T-helper 1 cell treated with Interleukin-12 subunit alpha and Interleukin-12 subunit beta and Interleukin-4 antibody, amounts not matched to agents 30 μg/mL and 1 μg/mL, for 36 hours (primary cell): ENCODE results near the gene DNAH11.
"Not testable (repeated sequence)": the region's sequence is repeated elsewhere in the genome, so short reads cannot be mapped to it uniquely, and the experiment has no call there.

Experiments
- H3K27ac Mint-ChIP-seq: one replicate; pipeline ENCODE4 v1.8.0; 2021; ENCODE audit warnings: mild to moderate bottlenecking, mixed read lengths
- H3K27me3 Mint-ChIP-seq: one replicate; pipeline ENCODE4 v1.8.0; 2021; ENCODE audit warnings: low read depth, mixed read lengths
- H3K36me3 Mint-ChIP-seq: one replicate; pipeline ENCODE4 v1.8.0; 2021; ENCODE audit warnings: low read depth, mixed read lengths
- H3K4me1 Mint-ChIP-seq: one replicate; pipeline ENCODE4 v1.8.0; 2021; ENCODE audit warnings: low read depth, mixed read lengths
- H3K4me3 Mint-ChIP-seq: one replicate; pipeline ENCODE4 v1.8.0; 2021; ENCODE audit warnings: mild to moderate bottlenecking, moderate library complexity, mixed read lengths
- H3K9me3 Mint-ChIP-seq: one replicate; pipeline ENCODE4 v1.8.0; 2021; ENCODE audit warnings: mixed read lengths

Gene DNAH11

DNA sequence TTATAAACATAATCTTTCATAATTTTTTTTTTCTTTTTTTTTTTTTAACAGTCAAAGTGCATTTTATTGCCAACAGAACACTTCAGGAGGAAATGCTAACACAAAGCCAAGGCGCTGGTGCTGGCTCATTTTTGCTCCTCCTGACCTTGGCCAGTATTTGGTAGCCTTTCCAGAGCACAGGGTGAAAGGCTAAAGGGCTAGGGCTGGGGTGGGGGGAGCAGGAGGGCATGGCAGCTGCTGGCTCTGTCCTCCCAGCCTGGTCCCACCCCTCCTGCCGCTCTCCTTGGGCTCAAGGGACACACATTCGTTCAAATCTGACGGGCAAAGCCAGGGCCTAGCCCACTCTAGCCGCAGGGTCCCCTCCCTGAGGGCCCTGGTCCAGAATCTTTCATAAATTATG, 148.3 kb downstream of the DNAH11 start:
- H3K4me3 Mint-ChIP-seq, H3K27ac Mint-ChIP-seq, H3K4me1 Mint-ChIP-seq, H3K36me3 Mint-ChIP-seq, H3K27me3 Mint-ChIP-seq, H3K9me3 Mint-ChIP-seq: not testable (repeated sequence)

DNA sequence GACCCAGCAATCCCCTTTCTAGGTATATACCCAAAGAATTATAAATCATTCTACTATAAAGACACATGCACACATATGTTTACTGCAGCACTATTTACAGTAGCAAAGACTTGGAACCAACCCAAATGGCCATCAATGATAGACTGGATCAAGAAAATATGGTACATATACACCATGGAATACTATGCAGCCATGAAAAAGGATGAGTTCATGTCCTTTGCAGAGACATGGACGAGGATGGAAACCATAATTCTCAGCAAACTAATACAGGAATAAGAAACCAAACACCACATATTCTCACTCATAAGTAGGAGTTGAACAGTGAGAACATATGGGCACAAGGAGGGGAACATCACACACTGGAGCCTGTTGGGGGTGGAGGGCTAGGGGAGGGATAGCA, 157.7 kb downstream of the DNAH11 start:
- not testable (repeated sequence) for H3K4me3 Mint-ChIP-seq, H3K27me3 Mint-ChIP-seq, H3K36me3 Mint-ChIP-seq, H3K9me3 Mint-ChIP-seq, H3K4me1 Mint-ChIP-seq, H3K27ac Mint-ChIP-seq

GRCh38 chr7:21702303-21702702, 159.5 kb downstream of the DNAH11 start:
- no peak overlapping the region for H3K27ac Mint-ChIP-seq
- no peaks in the 10 kb centered on the region for H3K36me3 Mint-ChIP-seq
- no peaks in the 10 kb centered on the region for H3K27me3 Mint-ChIP-seq
- no peaks in the 10 kb centered on the region for H3K9me3 Mint-ChIP-seq
- no peak overlapping the region for H3K4me3 Mint-ChIP-seq
- no peaks in the 10 kb centered on the region for H3K4me1 Mint-ChIP-seq

GRCh38 chr7:21704359-21704758, 161.5 kb downstream of the DNAH11 start:
- H3K27ac Mint-ChIP-seq, result no peak overlapping the region
- no peak overlapping the region for H3K4me3 Mint-ChIP-seq
- no peaks in the 10 kb centered on the region for H3K27me3 Mint-ChIP-seq
- no peaks in the 10 kb centered on the region for H3K36me3 Mint-ChIP-seq
- no peaks in the 10 kb centered on the region for H3K4me1 Mint-ChIP-seq
- no peaks in the 10 kb centered on the region for H3K9me3 Mint-ChIP-seq

GRCh38 chr7:21706131-21706530, 163.3 kb downstream of the DNAH11 start:
- no peak overlapping the region for H3K4me3 Mint-ChIP-seq
- no peaks in the 10 kb centered on the region for H3K36me3 Mint-ChIP-seq
- H3K4me1 Mint-ChIP-seq, result no peaks in the 10 kb centered on the region
- H3K27ac Mint-ChIP-seq, result no peak overlapping the region
- H3K27me3 Mint-ChIP-seq, result no peaks in the 10 kb centered on the region
- H3K9me3 Mint-ChIP-seq, result no peaks in the 10 kb centered on the region

DNA sequence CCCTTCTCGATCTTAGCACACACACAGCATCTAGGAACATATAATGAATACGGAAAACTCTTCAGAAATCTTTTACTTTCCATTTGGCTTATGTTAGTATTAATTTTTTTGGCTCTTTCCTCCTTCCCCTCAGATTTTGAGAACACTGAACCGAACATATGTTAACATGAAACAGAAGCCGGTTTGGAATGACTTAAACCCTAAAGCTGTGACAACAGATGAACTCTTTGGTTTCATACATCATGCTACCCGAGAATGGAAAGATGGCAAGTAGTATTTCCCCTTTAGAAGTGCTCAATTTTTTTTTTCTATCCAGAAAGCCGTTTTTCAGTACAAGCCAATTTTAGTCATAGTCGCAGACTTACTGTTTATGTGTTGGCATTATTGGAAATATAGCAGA, 164.7 kb downstream of the DNAH11 start:
- no peaks in the 10 kb centered on the region for H3K36me3 Mint-ChIP-seq
- no peak overlapping the region for H3K27ac Mint-ChIP-seq
- H3K9me3 Mint-ChIP-seq, result no peaks in the 10 kb centered on the region
- H3K27me3 Mint-ChIP-seq, result no peaks in the 10 kb centered on the region
- H3K4me1 Mint-ChIP-seq, result no peaks in the 10 kb centered on the region
- no peak overlapping the region for H3K4me3 Mint-ChIP-seq

DNA sequence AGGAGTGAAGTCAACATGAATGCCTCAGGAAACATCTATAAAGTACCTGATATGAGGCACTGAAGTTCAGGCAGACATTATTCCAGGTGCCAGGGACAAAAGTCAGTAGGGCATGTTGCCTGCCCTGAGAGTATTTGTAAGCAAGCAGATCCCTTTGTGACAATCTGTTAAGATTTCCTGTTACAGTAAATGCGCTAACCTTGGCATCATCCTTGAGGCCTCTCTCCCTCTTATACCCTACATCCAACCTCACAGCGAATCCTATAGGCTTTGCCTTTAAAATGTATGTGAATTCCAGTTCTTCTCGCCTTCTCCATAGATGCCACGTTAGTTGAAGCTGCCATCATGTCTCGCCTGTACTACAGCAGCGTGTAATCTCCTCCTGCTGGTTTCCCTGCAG, 165.3 kb downstream of the DNAH11 start:
- no peak overlapping the region for H3K4me3 Mint-ChIP-seq
- H3K27me3 Mint-ChIP-seq, result no peaks in the 10 kb centered on the region
- no peaks in the 10 kb centered on the region for H3K9me3 Mint-ChIP-seq
- no peaks in the 10 kb centered on the region for H3K36me3 Mint-ChIP-seq
- H3K27ac Mint-ChIP-seq, result no peak overlapping the region
- no peaks in the 10 kb centered on the region for H3K4me1 Mint-ChIP-seq

- peaks cover 14% of the 10 kb centered on the region for H3K27me3 Mint-ChIP-seq
- H3K9me3 Mint-ChIP-seq, result no peaks in the 10 kb centered on the region
- H3K4me1 Mint-ChIP-seq, result no peaks in the 10 kb centered on the region
- no peaks in the 10 kb centered on the region for H3K36me3 Mint-ChIP-seq
- H3K4me3 Mint-ChIP-seq, result no peak overlapping the region
- no peak overlapping the region for H3K27ac Mint-ChIP-seq
These were observed 174.5 kb downstream of the DNAH11 start for GRCh38 chr7:21717323-21717722.

DNA sequence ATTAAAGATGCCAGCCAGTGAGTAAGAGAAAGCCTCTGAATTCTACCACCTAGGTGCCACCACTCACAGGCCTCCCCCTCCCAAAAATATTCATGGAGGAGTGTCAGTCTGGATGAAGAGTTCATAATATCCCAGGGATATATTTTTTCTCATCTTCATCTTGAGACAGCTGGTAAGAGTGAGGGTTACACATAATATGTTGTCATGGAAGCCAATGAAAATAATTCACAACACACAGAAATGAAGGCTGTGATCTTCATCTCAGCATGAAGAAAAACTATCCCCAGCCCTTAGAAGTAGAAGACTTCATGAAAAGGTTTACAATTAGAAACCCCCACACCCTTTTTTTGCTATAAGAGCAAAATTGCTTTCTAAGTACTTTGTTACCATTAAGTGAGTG, 175.6 kb downstream of the DNAH11 start:
- no peak overlapping the region for H3K27ac Mint-ChIP-seq
- H3K36me3 Mint-ChIP-seq, result no peaks in the 10 kb centered on the region
- H3K27me3 Mint-ChIP-seq, result peaks cover 11% of the 10 kb centered on the region
- no peaks in the 10 kb centered on the region for H3K9me3 Mint-ChIP-seq
- no peaks in the 10 kb centered on the region for H3K4me1 Mint-ChIP-seq
- H3K4me3 Mint-ChIP-seq, result no peak overlapping the region

DNA sequence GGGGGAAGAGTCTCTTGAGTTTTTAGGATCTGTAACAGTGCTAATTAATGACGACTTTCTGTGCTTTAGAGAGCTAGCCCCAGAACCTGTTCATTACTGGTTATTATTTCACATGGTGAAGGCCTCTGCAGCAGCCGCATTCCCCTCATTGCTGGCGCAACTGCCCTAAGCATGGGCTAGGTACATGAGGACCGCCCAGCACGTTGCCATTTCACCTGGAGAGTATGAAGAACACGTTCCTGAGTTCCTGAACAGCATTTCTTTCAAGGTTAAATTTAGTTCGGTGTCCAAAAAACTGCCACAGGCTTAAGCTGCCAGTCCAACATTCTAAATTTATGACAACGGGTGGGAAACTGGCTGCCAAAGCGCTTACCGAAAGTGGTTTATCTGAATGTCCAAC, 177.0 kb downstream of the DNAH11 start:
- peaks cover 9% of the 10 kb centered on the region for H3K27me3 Mint-ChIP-seq
- H3K4me3 Mint-ChIP-seq, result no peak overlapping the region
- no peaks in the 10 kb centered on the region for H3K9me3 Mint-ChIP-seq
- H3K4me1 Mint-ChIP-seq, result no peaks in the 10 kb centered on the region
- H3K36me3 Mint-ChIP-seq, result no peaks in the 10 kb centered on the region
- no peak overlapping the region for H3K27ac Mint-ChIP-seq

- Mint-ChIP-seq H3K4me1 (no peaks in the 10 kb centered on the region), H3K27me3 (peaks cover 5% of the 10 kb centered on the region), H3K4me3 (no peak overlapping the region), H3K9me3 (no peaks in the 10 kb centered on the region), H3K27ac (no peak overlapping the region), H3K36me3 (no peaks in the 10 kb centered on the region)
These were observed 179.5 kb downstream of the DNAH11 start for GRCh38 chr7:21722371-21722770.

DNA sequence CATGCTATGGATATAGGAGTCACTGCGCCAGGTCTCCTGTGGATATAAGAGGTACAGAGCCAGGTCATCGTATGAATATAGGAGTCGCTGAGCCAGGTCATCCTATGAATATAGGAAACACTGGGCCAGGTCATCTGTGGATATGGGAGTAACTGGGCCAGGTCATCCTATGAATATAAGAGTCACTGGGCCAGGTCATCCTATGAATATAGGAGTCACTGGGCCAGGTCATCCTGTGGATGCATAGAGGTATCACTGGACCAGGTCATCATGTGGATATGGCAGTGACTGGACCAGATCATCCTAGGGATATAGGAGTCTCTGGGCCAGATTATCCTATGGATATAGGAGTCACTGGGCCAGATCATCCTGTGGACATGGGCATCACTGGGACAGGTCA, 181.7 kb downstream of the DNAH11 start:
- H3K9me3 Mint-ChIP-seq, result no peaks in the 10 kb centered on the region
- H3K36me3 Mint-ChIP-seq, result no peaks in the 10 kb centered on the region
- H3K27ac Mint-ChIP-seq, result no peak overlapping the region
- H3K27me3 Mint-ChIP-seq, result peaks cover 5% of the 10 kb centered on the region
- H3K4me1 Mint-ChIP-seq, result no peaks in the 10 kb centered on the region
- no peak overlapping the region for H3K4me3 Mint-ChIP-seq

- H3K36me3 Mint-ChIP-seq, result no peaks in the 10 kb centered on the region
- H3K9me3 Mint-ChIP-seq, result no peaks in the 10 kb centered on the region
- H3K27ac Mint-ChIP-seq, result no peak overlapping the region
- no peaks in the 10 kb centered on the region for H3K27me3 Mint-ChIP-seq
- no peak overlapping the region for H3K4me3 Mint-ChIP-seq
- H3K4me1 Mint-ChIP-seq, result no peaks in the 10 kb centered on the region
These were observed 187.6 kb downstream of the DNAH11 start for GRCh38 chr7:21730399-21730798.

DNA sequence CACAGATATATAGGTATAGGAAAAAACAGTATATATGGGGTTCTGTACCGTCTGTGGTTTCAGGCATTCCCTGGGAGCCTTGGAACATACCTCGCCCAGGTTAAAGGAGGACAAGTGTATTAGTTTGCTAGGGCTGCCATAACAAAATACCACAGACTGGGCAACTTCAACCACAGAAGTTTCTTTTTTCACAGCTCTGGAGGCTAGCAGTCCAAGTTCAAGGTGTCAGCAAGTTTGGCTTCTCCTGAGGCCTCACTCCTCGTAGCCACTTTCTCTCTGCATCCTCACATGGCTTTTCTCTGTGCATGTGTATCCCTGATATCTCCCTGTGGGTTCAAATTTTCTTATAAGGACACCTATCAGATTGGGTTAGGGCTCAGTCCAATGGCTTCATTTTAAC, 189.1 kb downstream of the DNAH11 start:
- H3K4me3 Mint-ChIP-seq, result no peak overlapping the region

DNA sequence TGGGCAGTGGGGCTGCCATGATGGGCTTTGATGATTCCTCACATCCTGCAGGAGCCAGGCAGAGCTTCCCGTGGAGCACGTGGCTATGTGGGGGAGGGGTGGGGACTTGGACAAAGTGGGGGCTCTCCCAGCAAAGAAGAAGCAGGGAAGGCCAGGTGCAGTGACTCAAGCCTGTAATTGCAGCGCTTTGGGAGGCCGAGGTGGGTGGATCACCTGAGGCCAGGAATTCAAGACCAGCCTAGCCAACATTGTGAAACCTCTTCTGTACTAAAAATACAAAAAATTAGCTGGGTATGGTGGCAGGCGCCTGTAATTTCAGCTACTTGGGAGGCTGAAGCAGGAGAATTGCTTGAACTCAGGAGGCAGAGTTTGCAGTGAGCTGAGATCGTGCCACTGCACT, 190.1 kb downstream of the DNAH11 start:
- not testable (repeated sequence) for H3K36me3 Mint-ChIP-seq, H3K4me3 Mint-ChIP-seq, H3K27ac Mint-ChIP-seq, H3K4me1 Mint-ChIP-seq, H3K27me3 Mint-ChIP-seq, H3K9me3 Mint-ChIP-seq

More for the DNA sequence above, 189.1 kb downstream of the DNAH11 start:
- H3K9me3 Mint-ChIP-seq, result no peaks in the 10 kb centered on the region
- no peaks in the 10 kb centered on the region for H3K4me1 Mint-ChIP-seq
- no peak overlapping the region for H3K27ac Mint-ChIP-seq
- H3K36me3 Mint-ChIP-seq, result no peaks in the 10 kb centered on the region
- no peaks in the 10 kb centered on the region for H3K27me3 Mint-ChIP-seq

- Mint-ChIP-seq H3K27ac (no peak overlapping the region), H3K9me3 (no peaks in the 10 kb centered on the region), H3K36me3 (no peaks in the 10 kb centered on the region)
These were observed 191.0 kb downstream of the DNAH11 start for GRCh38 chr7:21733837-21734236.

More at GRCh38 chr7:21733837-21734236, 191.0 kb downstream of the DNAH11 start:
- Mint-ChIP-seq H3K27me3 (no peaks in the 10 kb centered on the region), H3K4me1 (no peaks in the 10 kb centered on the region), H3K4me3 (no peak overlapping the region)
